Endothelial cell of umbilical vein (primary cell): Measurements from ENCODE around the gene BCR. TPM values are rescaled to one million over a fixed set of nuclear protein-coding genes. Genes with fewer than 3 reads are reported as not detected.
"Not testable (repeated sequence)": the region's sequence is repeated elsewhere in the genome, so short reads cannot be mapped to it uniquely, and the experiment has no call there.

ENCODE experiments used
- BruUV-seq: library from RNA; stranded (reverse); fragments of 400-500 nt; replicated peaks from 2 replicates; lab custom pipeline; 2021; lab: Mats Ljungman, UMichigan
- CTCF ChIA-PET: fragments of 300-600, 350-600 bp; sonication (Branson Sonifier 250); formaldehyde crosslinking; loops from one replicate; lab custom pipeline; 2021; ENCODE audit warnings: antibody characterized with exemption, inconsistent platforms; lab: Charles Lee
- POLR2A ChIA-PET: fragments of 300-600, 350-600 bp; sonication (Branson Sonifier 250); formaldehyde crosslinking; loops from one replicate; lab custom pipeline; 2021; ENCODE audit warnings: antibody characterized with exemption, inconsistent platforms; lab: Charles Lee
- DNase-seq: peaks from one replicate; pipeline ENCODE4 v3.0.0-alpha.2; 2011; ENCODE audit warnings: low read depth, low spot score
- FAIRE-seq: peaks from 2 replicates; lab custom pipeline; 2011; peaks lifted over from hg19 to GRCh38; lab: Jason Lieb, UNC
- H2AFZ ChIP-seq: 2 replicates; pipeline ENCODE4 v1.6.0; 2012; ENCODE audit warnings: low read depth, low read length, control low read depth, inconsistent platforms
- H3K27ac ChIP-seq: 2 replicates; pipeline ENCODE4 v1.5.1; 2011; ENCODE audit warnings: low read depth, mild to moderate bottlenecking, control low read depth, low read length, moderate library complexity; ENCODE audit not compliant: insufficient read depth
- H3K27me3 ChIP-seq, 2 experiments: 2 replicates each; pipeline versions ENCODE4 v1.6.0 to v1.6.1; 2011; ENCODE audit warnings: low read length in 2 of 2, mixed read lengths in 1 of 2; ENCODE audit not compliant: control insufficient read depth in 2 of 2, insufficient read depth in 2 of 2
- H3K36me3 ChIP-seq, 2 experiments: 2 replicates in 1 of 2; 3 replicates in 1 of 2; pipeline ENCODE4 v1.5.1; 2011; ENCODE audit warnings: low read length in 2 of 2, mild to moderate bottlenecking in 1 of 2, moderate library complexity in 1 of 2; ENCODE audit not compliant: control insufficient read depth in 2 of 2, insufficient read depth in 2 of 2; ENCODE audit errors: extremely low read depth in 1 of 2
- H3K4me1 ChIP-seq: 3 replicates; pipeline ENCODE4 v1.5.1; 2011; ENCODE audit warnings: mild to moderate bottlenecking, low read length; ENCODE audit not compliant: control insufficient read depth, insufficient read depth; ENCODE audit errors: extremely low read depth
- H3K4me2 ChIP-seq: 2 replicates; pipeline ENCODE4 v1.6.1; 2011; ENCODE audit warnings: low read length, control low read depth, mixed read lengths; ENCODE audit not compliant: insufficient read depth
- H3K4me3 ChIP-seq, 3 experiments: fragments of 200-600 bp in 1 of 3; sonication (generic), shearing (Covaris generic) in 1 of 3; replicated peaks in 1 of 3; 2 replicates each; pipeline ENCODE4 v1.5.1; 2011 to 2016; ENCODE audit warnings: control low read depth in 3 of 3, low read length in 3 of 3, mild to moderate bottlenecking in 2 of 3, inconsistent platforms in 1 of 3, low read depth in 1 of 3, moderate library complexity in 1 of 3; ENCODE audit not compliant: insufficient read depth in 1 of 3
- H3K79me2 ChIP-seq: 2 replicates; pipeline ENCODE4 v1.6.0; 2012; ENCODE audit warnings: low read length, inconsistent platforms; ENCODE audit not compliant: control insufficient read depth, insufficient read depth
- H3K9ac ChIP-seq: replicated peaks from 2 replicates; pipeline ENCODE3; 2011; ENCODE audit warnings: low read length, control low read depth; ENCODE audit not compliant: insufficient read depth; ENCODE audit errors: extremely low read depth
- H3K9me1 ChIP-seq: replicated peaks from 3 replicates; pipeline ENCODE4 v1.6.0; 2011; ENCODE audit warnings: mild to moderate bottlenecking, low read length; ENCODE audit not compliant: control insufficient read depth, insufficient read depth; ENCODE audit errors: extremely low read depth
- H3K9me3 ChIP-seq: replicated peaks from 2 replicates; pipeline ENCODE4 v1.5.1; 2012; ENCODE audit warnings: low read length, inconsistent platforms; ENCODE audit not compliant: control insufficient read depth, insufficient read depth
- H4K20me1 ChIP-seq: replicated peaks from 2 replicates; pipeline ENCODE3; 2011; ENCODE audit warnings: mild to moderate bottlenecking, low read length; ENCODE audit not compliant: control insufficient read depth, insufficient read depth; ENCODE audit errors: extremely low read depth
- CTCF ChIP-seq, 2 donors: IDR thresholded peaks; 1 replicate in 1 of 2; 2 replicates in 1 of 2; pipeline ENCODE4 v1.5.1; 2011; ENCODE audit warnings: low read length in 2 of 2, mild to moderate bottlenecking in 2 of 2, moderate library complexity in 2 of 2, control low read depth in 1 of 2, inconsistent platforms in 1 of 2, low read depth in 1 of 2; ENCODE audit not compliant: insufficient read depth in 1 of 2; ENCODE audit errors: extremely low read depth in 1 of 2
- EZH2 ChIP-seq: IDR thresholded peaks from 2 replicates; pipeline ENCODE4 v1.6.1; 2012; ENCODE audit warnings: borderline replicate concordance, low read depth, mild to moderate bottlenecking, moderate library complexity, low read length, inconsistent platforms; ENCODE audit not compliant: severe bottlenecking
- FOS ChIP-seq: IDR thresholded peaks from 2 replicates; pipeline ENCODE4 v1.6.1; 2011; ENCODE audit warnings: mild to moderate bottlenecking, low read length, moderate library complexity, borderline replicate concordance; ENCODE audit not compliant: insufficient read depth
- GATA2 ChIP-seq: IDR thresholded peaks from 2 replicates; pipeline ENCODE4 v1.7.0; 2011; ENCODE audit warnings: low read depth, mild to moderate bottlenecking, moderate library complexity, mixed read lengths, low read length; ENCODE audit not compliant: insufficient read length, insufficient read depth
- JUN ChIP-seq: IDR thresholded peaks from 2 replicates; pipeline ENCODE4 v1.6.1; 2011; ENCODE audit warnings: borderline replicate concordance, low read depth; ENCODE audit not compliant: insufficient read length, insufficient read depth
- MYC ChIP-seq: IDR thresholded peaks from one replicate; pipeline ENCODE4 v1.6.1; 2011; ENCODE audit warnings: mild to moderate bottlenecking, low read depth, low read length
- POLR2A ChIP-seq: IDR thresholded peaks from 2 replicates; pipeline ENCODE4 v1.6.1; 2012; ENCODE audit warnings: low read depth, mild to moderate bottlenecking, control low read depth, low read length
- POLR2AphosphoS5 ChIP-seq: IDR thresholded peaks from 2 replicates; pipeline ENCODE4 v1.6.1; 2012; ENCODE audit warnings: low read depth, mild to moderate bottlenecking, control low read depth, low read length, moderate library complexity; ENCODE audit not compliant: insufficient read depth
- dilution Hi-C: fragments of 300-500 bp; cut with MboI; formaldehyde crosslinking; loops from one replicate; pipeline ENCODE4 v1.15.0; 2019; ENCODE audit warnings: low sequenced_read_pairs; ENCODE audit not compliant: extremely low pct_ligation_motif_present
- intact Hi-C: fragments of 100-400 bp; cut with micrococcal nuclease; formaldehyde crosslinking; loops from one replicate; pipeline ENCODE4 v1.10.0; 2022
- polyA plus RNA-seq, 4 experiments: library from polyadenylated mRNA; depleted of rRNA in 3 of 4; stranded (reverse) in 3 of 4; unstranded in 1 of 4; fragments of >200 nt; gene quantifications; 2 replicates each; pipeline versions ENCODE4 v1.2.1 to v1.2.3, GENCODE V29; 2011 to 2012; ENCODE audit warnings: missing spikeins in 1 of 4
- total RNA-seq: library from RNA; stranded (reverse); gene quantifications from 2 replicates; pipeline ENCODE4 v1.2.3, GENCODE V29; 2021
- TF ChIP-seq, protein P1 (sequence below): IDR thresholded peaks from 2 replicates; pipeline ENCODE4 v1.6.1; 2011; ENCODE audit not compliant: insufficient read depth, insufficient read length

BCR gene
- total and polyA plus RNA-seq, 2 donors (not counting 3 experiments of a cell fraction or from before 2014, with no cell fraction given) = 129 to 141 TPM

DNA sequence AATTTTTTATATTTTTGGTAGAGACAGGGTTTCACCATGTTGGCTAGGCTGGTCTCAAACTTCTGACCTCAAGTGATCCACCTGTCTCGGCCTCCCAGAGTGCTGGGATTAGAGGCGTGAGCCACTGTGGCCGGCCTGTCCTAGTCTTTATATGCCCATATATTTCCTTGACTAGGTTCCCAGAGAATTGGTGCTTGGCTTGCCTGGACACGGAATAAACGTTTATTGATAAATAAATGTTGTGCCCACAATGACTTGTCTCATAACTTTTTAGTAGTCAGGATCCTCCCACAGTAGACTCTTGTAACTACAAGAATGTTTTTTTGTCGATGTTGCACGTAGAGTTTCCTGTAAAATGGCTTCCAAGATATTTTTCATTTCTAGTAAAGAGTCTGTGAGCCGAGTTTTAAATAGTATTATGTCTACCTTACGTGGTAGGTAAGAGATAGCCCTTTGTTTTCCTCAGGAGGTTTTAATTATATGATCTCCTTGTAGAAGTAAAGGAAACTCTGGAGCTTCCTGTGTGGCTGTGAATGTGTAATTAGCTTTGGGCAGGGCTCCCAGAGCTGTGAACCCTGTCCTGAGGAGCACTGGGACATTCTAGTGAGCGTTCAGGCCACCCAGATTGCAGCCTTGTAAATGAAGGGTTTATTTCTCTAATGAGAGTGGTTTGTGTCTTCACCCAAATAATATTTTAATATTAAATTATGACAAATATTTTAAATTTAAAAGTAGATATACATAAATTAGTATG, 161.8 kb downstream of the BCR start:
- H4K20me1 ChIP-seq, H3K4me2 ChIP-seq, H3K27me3 ChIP-seq, DNase-seq, BruUV-seq, H3K79me2 ChIP-seq, H3K9me1 ChIP-seq, dilution Hi-C loops, CTCF ChIA-PET, H3K4me3 ChIP-seq, H2AFZ ChIP-seq, H3K4me1 ChIP-seq, H3K27ac ChIP-seq, H3K9ac ChIP-seq, FAIRE-seq, intact Hi-C loops, H3K9me3 ChIP-seq, H3K36me3 ChIP-seq, POLR2A ChIA-PET: not testable (repeated sequence)

GRCh38 chr22:23351321-23351720, 171.0 kb downstream of the BCR start:
- H3K9me3 ChIP-seq = no peaks in the 10 kb centered on the region
- DNase-seq (no peak), FAIRE-seq (no peak)
- no peaks in the 10 kb centered on the region for H3K4me1 ChIP-seq
- H3K36me3 ChIP-seq = no peaks in the 10 kb centered on the region
- H3K27me3 ChIP-seq = peaks cover 5 to 14% of the 10 kb centered on the region in 2 experiments
- no peak overlapping the region for H3K4me3 ChIP-seq
- no peak overlapping the region for H2AFZ ChIP-seq
- ChIA-PET POLR2A (no interaction called here), CTCF (interaction anchor here (0.9 kb wide), 1 partner anchor 17 kb away, joined by 4 read pairs; no protein-coding TSS in a partner anchor)
- intact Hi-C loops = no loop called here
- H4K20me1 ChIP-seq = no peaks in the 10 kb centered on the region
- no peaks in the 10 kb centered on the region for H3K9me1 ChIP-seq
- no peak overlapping the region for H3K27ac ChIP-seq
- H3K9ac ChIP-seq = no peak overlapping the region
- no peak for TF ChIP-seq CTCF (IDR thresholded peaks at IDR 0.05; ENCODE audit: extremely low read depth in 1 of 2, insufficient read depth in 1 of 2, low read depth in 1 of 2, low read length in 2 of 2)
- no peak for TF ChIP-seq POLR2A
- TF ChIP-seq EZH2 = no peak
- TF ChIP-seq JUN = no peak
- TF ChIP-seq FOS = no peak
- no peak for TF ChIP-seq POLR2AphosphoS5
- TF ChIP-seq, protein P1, sequence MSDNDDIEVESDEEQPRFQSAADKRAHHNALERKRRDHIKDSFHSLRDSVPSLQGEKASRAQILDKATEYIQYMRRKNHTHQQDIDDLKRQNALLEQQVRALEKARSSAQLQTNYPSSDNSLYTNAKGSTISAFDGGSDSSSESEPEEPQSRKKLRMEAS = no peak
- no peak for TF ChIP-seq GATA2
- TF ChIP-seq MYC = no peak
- H3K4me2 ChIP-seq = no peak overlapping the region
- dilution Hi-C loops = no loop called here
- no TSS peak for BruUV-seq
- no peaks in the 10 kb centered on the region for H3K79me2 ChIP-seq
